ENCODE measurements around the gene SCGN.

DNA sequence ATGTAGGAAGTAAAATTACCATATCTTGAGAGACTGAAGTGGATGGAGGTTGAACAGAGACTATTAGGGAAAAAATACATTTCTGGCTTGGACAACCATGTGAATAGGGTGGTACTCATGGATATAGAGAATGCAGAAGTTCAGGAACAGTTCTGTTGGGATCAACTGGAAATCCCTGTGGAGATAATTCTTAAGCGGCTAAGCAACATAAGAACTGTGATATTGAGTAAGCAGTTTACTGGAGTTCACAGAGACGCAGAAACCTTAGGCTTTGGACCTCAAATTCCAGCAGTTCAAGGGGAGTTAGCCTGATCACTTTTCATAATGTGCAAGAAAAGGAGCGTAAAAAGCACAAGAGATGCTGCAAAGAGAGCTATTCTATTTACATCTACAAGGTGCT lies 78.9 kb downstream of the SCGN start:
- TF ChIP-seq, protein P1, sequence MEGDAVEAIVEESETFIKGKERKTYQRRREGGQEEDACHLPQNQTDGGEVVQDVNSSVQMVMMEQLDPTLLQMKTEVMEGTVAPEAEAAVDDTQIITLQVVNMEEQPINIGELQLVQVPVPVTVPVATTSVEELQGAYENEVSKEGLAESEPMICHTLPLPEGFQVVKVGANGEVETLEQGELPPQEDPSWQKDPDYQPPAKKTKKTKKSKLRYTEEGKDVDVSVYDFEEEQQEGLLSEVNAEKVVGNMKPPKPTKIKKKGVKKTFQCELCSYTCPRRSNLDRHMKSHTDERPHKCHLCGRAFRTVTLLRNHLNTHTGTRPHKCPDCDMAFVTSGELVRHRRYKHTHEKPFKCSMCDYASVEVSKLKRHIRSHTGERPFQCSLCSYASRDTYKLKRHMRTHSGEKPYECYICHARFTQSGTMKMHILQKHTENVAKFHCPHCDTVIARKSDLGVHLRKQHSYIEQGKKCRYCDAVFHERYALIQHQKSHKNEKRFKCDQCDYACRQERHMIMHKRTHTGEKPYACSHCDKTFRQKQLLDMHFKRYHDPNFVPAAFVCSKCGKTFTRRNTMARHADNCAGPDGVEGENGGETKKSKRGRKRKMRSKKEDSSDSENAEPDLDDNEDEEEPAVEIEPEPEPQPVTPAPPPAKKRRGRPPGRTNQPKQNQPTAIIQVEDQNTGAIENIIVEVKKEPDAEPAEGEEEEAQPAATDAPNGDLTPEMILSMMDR (optimal IDR thresholded peaks at IDR 0.05 in 1 of 3, IDR thresholded peaks at IDR 0.05 in 1 of 3, conservative IDR thresholded peaks at IDR 0.05 in 1 of 3; ENCODE audit: extremely low read depth in 1 of 3, insufficient read depth in 2 of 3, low read length in 3 of 3) = no peak
- no peak for TF ChIP-seq EZH2 (IDR thresholded peaks at IDR 0.05; ENCODE audit: low read length)
